ENCODE results near the gene TMEM270. TPM values are rescaled to one million over a fixed set of nuclear protein-coding genes. Genes with fewer than 3 reads are reported as not detected.
"Not testable (repeated sequence)": the region's sequence is repeated elsewhere in the genome, so short reads cannot be mapped to it uniquely, and the experiment has no call there.

TMEM270 gene
- total RNA-seq, 1 experiment from 2014 or later = not detected

- no peaks in the 10 kb centered on the region for H3K9me3 ChIP-seq
- no peak overlapping the region for H3K4me3 ChIP-seq
- no peaks in the 10 kb centered on the region for H3K36me3 ChIP-seq
- no peak for DNase-seq
- no peaks in the 10 kb centered on the region for H3K27me3 ChIP-seq
These were observed 11.3 kb downstream of the TMEM270 start for GRCh38 chr7:73872056-73872908.

GRCh38 chr7:73876361-73876760 lies 15.4 kb downstream of the TMEM270 start:
- Histone ChIP-seq H3K36me3 (no peaks in the 10 kb centered on the region), H3K4me3 (no peak overlapping the region), H3K9me3 (no peaks in the 10 kb centered on the region), H3K27me3 (no peaks in the 10 kb centered on the region)
- no peak for DNase-seq

- H3K36me3 ChIP-seq = no peaks in the 10 kb centered on the region
- H3K9me3 ChIP-seq = no peaks in the 10 kb centered on the region
- DNase-seq = no peak
- H3K4me3 ChIP-seq = no peak overlapping the region
- H3K27me3 ChIP-seq = no peaks in the 10 kb centered on the region
These were observed 16.0 kb downstream of the TMEM270 start for GRCh38 chr7:73876973-73877372.

GRCh38 chr7:73879977-73880681 lies 19.2 kb downstream of the TMEM270 start:
- no peaks in the 10 kb centered on the region for H3K27me3 ChIP-seq
- DNase-seq = no peak
- no peaks in the 10 kb centered on the region for H3K36me3 ChIP-seq
- no peaks in the 10 kb centered on the region for H3K9me3 ChIP-seq
- H3K4me3 ChIP-seq = no peak overlapping the region

GRCh38 chr7:73880755-73881328 lies 19.9 kb downstream of the TMEM270 start:
- no peak for DNase-seq
- no peaks in the 10 kb centered on the region for H3K9me3 ChIP-seq
- no peaks in the 10 kb centered on the region for H3K36me3 ChIP-seq
- no peaks in the 10 kb centered on the region for H3K27me3 ChIP-seq
- H3K4me3 ChIP-seq = no peak overlapping the region

- no peak for DNase-seq
- Histone ChIP-seq H3K4me3 (no peak overlapping the region), H3K36me3 (no peaks in the 10 kb centered on the region), H3K27me3 (no peaks in the 10 kb centered on the region), H3K9me3 (no peaks in the 10 kb centered on the region)
These were observed 20.5 kb downstream of the TMEM270 start for GRCh38 chr7:73881352-73882046.

- Histone ChIP-seq H3K9me3 (no peaks in the 10 kb centered on the region), H3K36me3 (no peaks in the 10 kb centered on the region), H3K27me3 (no peaks in the 10 kb centered on the region), H3K4me3 (no peak overlapping the region)
- no peak for DNase-seq
These were observed 21.1 kb downstream of the TMEM270 start for GRCh38 chr7:73882047-73882402.

- H3K4me3 ChIP-seq, H3K27me3 ChIP-seq, H3K36me3 ChIP-seq, H3K9me3 ChIP-seq, DNase-seq: not testable (repeated sequence)
These were observed 24.0 kb downstream of the TMEM270 start for GRCh38 chr7:73884867-73885422.

- no peaks in the 10 kb centered on the region for H3K27me3 ChIP-seq
- H3K36me3 ChIP-seq = no peaks in the 10 kb centered on the region
- no peak overlapping the region for H3K4me3 ChIP-seq
- no peaks in the 10 kb centered on the region for H3K9me3 ChIP-seq
- no peak for DNase-seq
These were observed 24.5 kb downstream of the TMEM270 start for GRCh38 chr7:73885433-73885974.

GRCh38 chr7:73885975-73886798 lies 25.2 kb downstream of the TMEM270 start:
- no peaks in the 10 kb centered on the region for H3K27me3 ChIP-seq
- no peak overlapping the region for H3K4me3 ChIP-seq
- H3K9me3 ChIP-seq = no peaks in the 10 kb centered on the region
- no peaks in the 10 kb centered on the region for H3K36me3 ChIP-seq
- no peak for DNase-seq

- DNase-seq = no peak
- Histone ChIP-seq H3K9me3 (no peaks in the 10 kb centered on the region), H3K27me3 (no peaks in the 10 kb centered on the region), H3K36me3 (no peaks in the 10 kb centered on the region), H3K4me3 (no peak overlapping the region)
These were observed 26.8 kb downstream of the TMEM270 start for GRCh38 chr7:73887762-73888161.

GRCh38 chr7:73888959-73889358 lies 28.0 kb downstream of the TMEM270 start:
- DNase-seq = no peak
- Histone ChIP-seq H3K36me3 (no peaks in the 10 kb centered on the region), H3K4me3 (no peak overlapping the region), H3K27me3 (no peaks in the 10 kb centered on the region), H3K9me3 (no peaks in the 10 kb centered on the region)

GRCh38 chr7:73890555-73891147 lies 29.7 kb downstream of the TMEM270 start:
- no peak for DNase-seq
- no peaks in the 10 kb centered on the region for H3K9me3 ChIP-seq
- H3K36me3 ChIP-seq = no peaks in the 10 kb centered on the region
- H3K4me3 ChIP-seq = no peak overlapping the region
- H3K27me3 ChIP-seq = no peaks in the 10 kb centered on the region

GRCh38 chr7:73891178-73891885 lies 30.4 kb downstream of the TMEM270 start:
- H3K9me3 ChIP-seq = no peaks in the 10 kb centered on the region
- H3K36me3 ChIP-seq = no peaks in the 10 kb centered on the region
- no peak for DNase-seq
- no peaks in the 10 kb centered on the region for H3K27me3 ChIP-seq
- H3K4me3 ChIP-seq = no peak overlapping the region
